PC-9 (cell line): ENCODE measurements around the gene CCR3.

Experiments
- CTCF ChIP-seq: fragments of 200-600 bp; sonication (generic); conservative IDR thresholded peaks from 2 replicates; pipeline ENCODE4 v1.6.1; 2017; ENCODE audit warnings: mixed run types, antibody characterized with exemption, mild to moderate bottlenecking, moderate library complexity
- EZH2 ChIP-seq: fragments of 200-600 bp; sonication (generic); IDR thresholded peaks from 2 replicates; pipeline ENCODE4 v1.8.0; 2017; ENCODE audit warnings: antibody characterized with exemption, low read depth

- no peak for TF ChIP-seq CTCF
- no peak for TF ChIP-seq EZH2
Observed at GRCh38 chr3:46212101-46212500, 30.2 kb upstream of the CCR3 start.
